Hematopoietic multipotent progenitor cell treated with erythropoietin and hydrocortisone succinate and interleukin-3 and kit ligand, for 4 days (in vitro differentiated cells): ENCODE results near the gene PDGFC.
A peak's percentile ranks its signal among the peaks of the same experiment; 100 is the strongest.

Experiments used
- DNase-seq: peaks from one replicate; pipeline ENCODE4 v3.0.0-alpha.2; 2015

Gene PDGFC

DNA sequence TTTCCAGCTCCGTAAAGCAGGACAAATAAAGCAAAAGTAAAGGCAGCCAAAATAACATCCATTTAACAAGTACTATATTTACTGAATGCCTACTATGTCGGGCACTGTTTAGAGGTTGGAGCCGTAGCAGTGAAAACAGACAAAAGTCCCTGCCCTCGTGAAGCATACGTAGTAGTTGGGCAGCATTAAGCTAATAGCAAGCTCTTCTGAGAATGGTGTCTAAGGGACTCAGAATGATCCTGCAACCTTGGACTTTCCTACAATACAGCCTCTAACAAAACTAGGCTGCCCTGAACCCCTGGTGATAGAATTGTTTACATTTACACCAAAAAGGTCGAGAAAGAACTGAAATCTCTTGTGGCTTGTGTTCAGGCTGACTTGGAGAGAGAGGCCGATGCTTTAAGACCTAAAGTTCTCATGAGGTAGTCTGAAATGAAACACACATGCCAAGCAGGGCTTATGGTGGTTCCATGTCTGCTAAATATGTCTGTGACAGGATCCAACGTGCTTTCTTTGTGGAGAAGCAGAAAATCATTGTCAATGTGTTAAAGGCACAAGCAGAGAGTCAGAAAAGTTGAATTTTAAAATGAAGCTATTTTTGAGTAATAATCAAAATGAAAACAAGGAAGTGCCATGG lies 898 bp upstream of the PDGFC start:
- DNase-seq, result no peak

DNA sequence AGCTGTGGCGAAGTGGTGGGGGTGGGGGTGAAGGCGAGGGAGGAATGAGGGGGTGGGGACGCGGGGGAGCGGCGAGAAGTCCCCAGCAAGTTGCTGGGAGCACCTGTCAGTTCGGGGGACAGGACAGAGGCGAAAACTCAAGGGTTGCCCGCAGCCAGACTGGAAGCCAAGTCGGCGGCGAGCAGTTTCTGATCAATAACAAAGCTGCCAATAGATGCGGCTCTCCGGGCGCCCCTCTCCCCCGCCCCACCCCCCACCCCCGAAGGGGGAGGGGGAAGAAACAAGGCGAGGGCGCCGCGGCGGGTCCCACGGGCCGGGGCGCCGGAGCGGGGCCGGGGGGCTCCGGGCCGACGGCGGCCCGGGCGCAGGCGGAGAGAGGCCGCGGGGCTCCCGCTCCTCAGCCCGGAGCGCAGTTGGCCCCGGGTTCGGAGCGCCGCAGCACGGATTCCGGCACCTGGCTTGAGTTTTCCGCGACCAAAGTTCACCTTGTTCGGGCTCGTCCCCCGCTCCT lies 379 bp downstream of the PDGFC start:
- peak; percentile 54 for DNase-seq

DNA sequence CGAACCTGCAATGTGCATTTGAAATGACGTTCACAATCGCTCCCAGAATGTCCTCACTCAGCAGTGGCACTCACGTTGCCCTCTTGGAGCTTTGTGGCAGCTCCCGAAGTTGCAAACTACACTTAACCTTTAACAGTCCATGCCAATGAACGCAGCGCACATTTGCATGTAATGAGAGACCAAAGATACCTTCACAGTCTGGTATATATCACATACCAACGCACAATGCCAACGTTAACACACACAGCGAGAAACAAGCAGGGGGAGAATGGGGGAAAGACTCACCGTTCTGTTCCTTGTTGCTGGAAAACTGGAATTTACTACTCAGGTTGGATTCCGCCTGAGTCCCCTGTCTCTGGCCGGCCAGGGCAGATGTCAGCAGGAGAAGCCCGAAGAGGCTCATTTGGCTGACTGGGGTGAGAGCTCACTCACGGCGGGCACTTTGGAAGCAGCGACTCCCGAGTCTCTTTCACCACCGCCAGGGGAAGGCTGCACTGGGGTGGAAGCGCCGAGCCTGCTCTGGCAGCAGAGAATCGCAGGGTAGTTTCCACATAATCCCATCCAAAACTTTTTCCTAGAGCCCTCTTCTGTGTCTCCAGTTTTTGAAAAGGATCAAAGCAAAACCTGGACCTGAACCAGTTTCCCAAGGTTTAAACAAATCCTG lies 966 bp downstream of the PDGFC start:
- peak; percentile 88 for DNase-seq

GRCh38 chr4:156969911-156970310 lies 1.7 kb downstream of the PDGFC start:
- DNase-seq, result peak; percentile 26

GRCh38 chr4:156969101-156969500 lies 2.5 kb downstream of the PDGFC start:
- DNase-seq, result peak; percentile 31

DNA sequence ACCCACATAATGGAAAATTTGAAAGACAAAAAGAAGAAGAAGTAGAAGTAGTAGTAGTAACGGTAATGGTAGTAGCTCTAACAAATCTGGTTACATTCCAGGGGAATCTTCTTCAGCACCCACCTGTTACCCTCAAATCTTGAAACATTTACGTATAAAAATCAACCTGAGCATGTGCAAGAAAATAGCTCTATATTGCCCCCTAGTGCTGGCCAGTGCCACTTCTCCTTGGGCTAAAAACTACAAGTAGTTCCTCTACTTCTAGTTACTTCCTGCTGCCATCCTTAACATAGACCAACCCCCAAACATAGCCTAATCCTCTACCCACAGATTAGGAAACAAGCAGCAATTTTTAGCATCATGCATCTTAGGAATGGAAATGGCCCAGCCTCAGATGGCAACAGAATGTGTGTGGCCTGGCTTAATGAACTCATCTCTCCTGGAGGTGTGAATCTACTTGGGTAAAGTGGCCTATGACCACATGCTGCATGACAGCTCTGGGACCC lies 3.1 kb downstream of the PDGFC start:
- DNase-seq, result peak; percentile 92

GRCh38 chr4:156966836-156967235 lies 4.8 kb downstream of the PDGFC start:
- no peak for DNase-seq

GRCh38 chr4:156963419-156963818 lies 8.2 kb downstream of the PDGFC start:
- no peak for DNase-seq

- no peak for DNase-seq
Measured at GRCh38 chr4:156962528-156962974, 9.0 kb downstream of the PDGFC start.

GRCh38 chr4:156962058-156962358 lies 9.6 kb downstream of the PDGFC start:
- no peak for DNase-seq

DNA sequence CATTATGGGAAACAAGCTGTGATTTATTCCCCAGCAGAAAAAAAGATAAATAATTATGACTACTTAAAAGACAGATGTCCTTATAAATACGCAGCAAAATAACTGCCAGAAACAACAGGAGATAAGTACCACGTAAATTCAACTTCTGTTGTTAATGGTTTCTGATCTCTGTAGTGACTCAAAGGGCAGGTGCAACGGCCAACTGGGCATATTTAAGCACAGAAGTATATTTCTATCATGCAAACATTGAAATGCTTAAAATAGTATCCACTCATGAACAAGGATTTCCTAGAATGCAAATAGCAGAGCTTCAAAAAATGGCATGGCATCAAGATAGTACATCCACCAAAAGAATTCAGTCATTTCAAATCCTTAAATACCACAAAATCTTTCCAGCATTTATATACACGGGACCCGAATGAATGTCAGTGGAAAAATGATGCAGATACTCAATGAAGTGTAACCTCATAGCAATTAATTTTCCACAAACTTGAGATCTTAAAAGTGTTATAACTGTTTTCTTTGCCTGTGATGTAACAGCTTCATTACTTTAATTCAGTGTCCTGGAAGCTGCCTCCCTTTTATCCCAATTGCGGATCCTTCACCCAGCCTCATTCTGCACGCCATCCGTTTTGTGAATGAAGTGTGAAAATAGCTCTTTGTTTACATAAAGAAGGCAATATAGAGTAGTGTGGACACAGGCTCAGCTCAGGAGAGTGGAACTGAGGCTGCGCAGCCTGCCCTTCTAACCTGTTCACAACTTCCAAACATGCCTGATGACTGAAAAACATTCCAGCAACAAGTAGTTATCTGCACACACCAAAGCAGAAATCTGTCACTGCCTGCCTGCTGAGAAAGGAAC lies 10.2 kb downstream of the PDGFC start:
- DNase-seq, result no peak

- no peak for DNase-seq
Measured at GRCh38 chr4:156959298-156959702, 12.3 kb downstream of the PDGFC start.

- peak; percentile 26 for DNase-seq
Measured at GRCh38 chr4:156958276-156959074, 13.1 kb downstream of the PDGFC start.

GRCh38 chr4:156957556-156957955 lies 14.0 kb downstream of the PDGFC start:
- no peak for DNase-seq

GRCh38 chr4:156956826-156957368 lies 14.7 kb downstream of the PDGFC start:
- DNase-seq, result no peak

DNA sequence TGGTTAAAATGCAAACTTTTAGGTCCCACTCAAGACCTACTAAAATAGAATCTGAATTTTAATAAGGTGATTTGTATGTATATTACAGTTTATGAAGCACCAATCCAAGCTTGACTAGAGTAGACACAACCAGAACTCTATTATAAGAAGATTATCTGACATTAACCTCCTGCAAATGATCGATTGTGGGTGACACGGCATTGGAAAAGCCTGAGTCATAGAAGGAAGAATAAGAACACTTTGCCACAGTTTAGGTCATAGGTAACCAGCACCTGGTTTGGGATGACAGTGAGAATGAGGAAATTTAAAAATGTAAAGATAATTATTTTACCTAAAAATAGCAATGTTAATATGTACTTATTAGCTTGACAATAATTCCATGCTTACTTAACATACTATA lies 15.2 kb downstream of the PDGFC start:
- no peak for DNase-seq

DNA sequence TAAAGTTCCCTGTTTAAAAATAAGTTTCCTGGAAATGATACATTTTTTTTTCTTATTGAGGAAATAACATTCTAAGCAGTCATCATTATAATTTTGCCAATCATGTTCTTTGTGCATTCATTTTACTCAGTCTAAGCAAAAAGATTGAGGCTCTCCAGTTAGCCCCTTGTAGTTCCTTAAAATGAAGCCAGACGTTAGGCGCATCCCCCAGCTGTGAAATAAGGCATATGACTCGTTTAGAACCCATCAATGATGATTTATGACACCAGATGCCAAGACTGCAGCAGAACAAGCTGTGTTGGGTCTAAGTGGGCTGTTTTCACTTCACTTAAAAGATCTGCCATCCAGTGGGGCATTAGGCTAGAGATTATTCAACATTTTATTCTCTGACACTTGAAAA lies 17.0 kb downstream of the PDGFC start:
- peak; percentile 78 for DNase-seq

- DNase-seq, result no peak
Measured at GRCh38 chr4:156953951-156954350, 17.6 kb downstream of the PDGFC start.

DNA sequence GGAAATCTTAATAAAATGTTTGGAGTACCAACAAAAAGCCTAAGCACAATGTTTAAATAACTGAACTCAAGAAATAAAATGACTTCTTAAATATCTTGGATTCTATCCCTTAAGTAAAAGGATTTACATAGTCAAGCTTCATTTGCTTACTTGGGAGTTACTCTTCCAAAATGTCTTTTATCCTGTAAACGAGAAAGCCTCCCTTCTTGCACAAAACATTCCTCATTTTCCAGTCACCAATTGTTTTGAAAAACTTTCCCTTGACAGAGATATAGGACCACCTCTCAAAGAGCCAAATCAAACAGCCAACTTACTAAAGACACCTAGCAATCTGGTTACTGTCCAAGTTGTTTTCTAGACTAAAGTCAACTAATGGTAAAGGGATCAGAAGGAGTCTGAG lies 18.6 kb downstream of the PDGFC start:
- no peak for DNase-seq

DNA sequence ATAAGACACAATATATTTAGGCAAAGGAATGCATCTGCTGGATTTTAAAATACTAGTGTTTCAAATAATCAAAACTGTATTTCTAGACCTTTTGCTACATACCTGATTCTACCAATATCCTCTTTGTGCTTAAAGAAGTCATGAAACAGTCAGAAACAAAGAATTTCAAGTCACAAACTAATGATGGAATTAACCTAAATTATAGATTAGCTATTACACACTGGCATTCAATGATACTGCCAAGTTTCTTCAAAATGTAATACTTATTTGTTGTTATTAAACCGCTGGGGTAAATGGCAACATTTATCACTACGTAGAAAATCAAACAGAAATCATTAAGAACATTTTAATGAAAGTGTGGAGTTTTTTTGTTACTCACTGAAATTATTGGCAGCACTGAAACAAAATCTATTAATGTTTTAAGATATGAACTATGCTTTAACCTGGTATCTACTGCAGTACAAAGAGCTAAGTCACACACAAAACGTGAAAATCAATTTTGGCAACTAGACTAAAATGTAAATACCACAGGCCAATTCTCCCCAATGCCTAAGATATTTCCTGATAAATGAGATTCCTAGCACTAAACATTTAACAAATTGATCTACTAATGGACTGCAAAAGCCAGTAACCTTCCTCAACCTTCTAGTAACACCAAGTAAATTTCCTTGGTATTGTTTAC lies 19.4 kb downstream of the PDGFC start:
- DNase-seq, result no peak

GRCh38 chr4:156950948-156951347 lies 20.7 kb downstream of the PDGFC start:
- DNase-seq, result no peak

DNA sequence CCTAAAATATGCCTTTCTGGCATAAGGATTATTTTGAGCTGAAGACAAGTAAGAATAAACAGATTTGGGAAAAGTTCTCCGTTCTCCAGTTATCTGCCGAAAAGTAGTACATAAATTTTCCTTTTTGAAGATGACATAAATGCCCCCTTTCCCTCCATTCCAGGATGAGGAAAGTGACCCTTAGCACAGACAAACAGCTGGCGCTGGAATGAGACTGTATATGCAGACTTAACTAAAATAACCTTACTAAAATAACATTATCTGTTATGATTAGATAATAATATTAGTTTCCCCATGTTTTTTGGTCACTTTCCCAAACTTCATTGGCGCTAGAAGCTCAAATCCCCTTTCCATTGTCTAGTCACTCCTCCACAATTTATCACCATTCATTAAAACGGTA lies 21.5 kb downstream of the PDGFC start:
- DNase-seq, result no peak
